HG03103 (cell line): ENCODE results near the gene MANBA.

Source experiments
- ATAC-seq: cut with Tn5 transposase; IDR thresholded peaks from one replicate; pipeline ENCODE4 v1.9.1; 2021; ENCODE audit warnings: low read depth; ENCODE audit not compliant: unreplicated experiment

Gene MANBA

DNA sequence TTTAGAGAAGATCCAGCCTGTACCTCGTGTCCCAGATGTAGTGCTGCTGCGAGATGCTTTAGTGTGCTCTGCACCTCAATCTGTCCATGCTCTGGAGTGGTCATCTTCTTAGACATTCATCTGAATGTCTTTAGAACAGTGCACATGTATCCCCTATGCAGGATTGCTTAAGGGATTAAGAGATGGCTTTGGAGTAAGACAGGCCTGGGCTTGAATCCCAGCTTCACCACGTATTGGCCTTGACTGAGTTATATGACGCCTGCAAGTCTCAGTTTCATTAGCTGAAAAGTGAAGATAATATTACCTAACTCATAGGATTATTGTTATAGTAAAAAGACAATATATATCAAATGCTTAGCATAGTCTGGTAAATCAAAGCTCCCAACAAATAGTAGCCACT lies 161.3 kb downstream of the MANBA start:
- peak; percentile 15 for ATAC-seq

DNA sequence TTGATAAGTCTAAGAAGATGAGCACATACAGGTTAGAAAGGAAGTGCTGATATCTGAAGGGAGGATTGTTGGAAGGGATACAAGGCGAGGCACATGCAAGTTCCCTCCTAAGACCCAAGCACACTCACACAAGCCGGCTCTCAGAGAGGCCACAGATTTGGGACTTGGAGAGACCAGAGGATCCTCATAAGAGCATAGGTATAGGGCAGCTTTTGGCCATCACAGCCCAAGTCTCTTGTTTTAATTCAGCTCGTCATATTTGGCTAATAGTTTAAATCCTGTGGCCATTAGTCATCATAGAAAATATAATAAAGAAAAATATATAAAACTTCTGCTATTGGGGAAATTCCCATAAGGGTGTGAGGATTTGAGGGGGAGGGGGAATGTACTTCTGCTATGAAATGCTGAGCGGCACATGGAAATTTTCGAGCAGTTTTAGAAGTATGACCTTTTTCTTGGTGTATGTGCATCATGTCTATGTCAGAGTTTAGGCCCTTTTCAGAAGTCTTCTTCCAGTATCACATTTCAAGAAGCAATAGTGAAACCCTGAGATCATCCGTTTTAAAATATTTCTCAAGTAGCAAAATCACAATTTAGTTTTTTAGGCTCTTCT lies 161.9 kb downstream of the MANBA start:
- ATAC-seq: peak; percentile 52

DNA sequence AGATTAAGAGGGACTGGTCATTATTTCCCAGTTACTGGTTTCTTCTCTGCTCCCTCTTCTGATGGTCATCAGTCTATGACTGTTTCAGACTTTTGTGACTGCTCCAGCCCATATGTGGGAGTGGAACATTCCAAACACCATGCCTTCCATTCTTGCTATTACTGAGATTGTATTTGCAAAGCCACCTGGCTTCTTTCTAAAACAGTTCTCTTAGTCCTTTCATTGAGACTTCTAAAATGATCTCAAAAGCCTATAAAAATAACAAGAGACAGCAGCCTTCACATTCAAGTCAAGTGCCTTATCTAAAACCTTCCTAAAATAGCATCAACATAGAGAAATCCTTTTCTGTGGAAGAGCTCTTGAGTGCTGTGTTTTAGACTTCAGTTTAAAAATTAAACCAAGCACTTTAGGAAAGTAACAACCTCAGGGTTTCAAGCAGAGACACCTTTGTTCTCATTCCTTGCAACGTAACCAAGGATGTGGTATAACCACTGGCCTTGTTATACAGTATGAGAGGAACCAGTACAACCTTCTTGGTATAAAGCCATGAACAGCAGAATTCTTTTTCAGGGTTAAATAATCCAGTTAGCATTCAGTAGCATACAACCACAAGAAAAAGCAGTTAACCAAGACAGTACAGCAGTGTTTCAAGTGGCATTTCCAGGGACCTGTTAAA lies 162.5 kb downstream of the MANBA start:
- ATAC-seq: peak; percentile 35

DNA sequence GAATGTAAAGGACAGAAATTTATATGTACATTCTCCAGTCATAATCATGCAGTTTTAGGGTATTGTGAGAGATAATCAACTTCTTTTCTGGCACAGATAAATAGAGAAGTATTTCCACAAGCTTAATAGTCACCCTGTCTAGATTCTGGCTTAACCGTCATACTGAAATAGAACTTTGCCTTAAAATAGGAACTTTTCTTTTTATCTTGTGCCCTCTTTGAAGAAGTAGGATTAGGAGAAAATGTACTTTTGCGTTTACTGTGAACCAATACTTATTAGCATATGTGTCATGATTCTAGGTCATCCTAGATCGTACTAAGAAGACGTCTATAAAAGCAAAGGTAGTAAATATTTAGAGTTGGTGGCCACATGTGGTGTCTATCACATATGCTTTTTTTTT lies 164.2 kb downstream of the MANBA start:
- ATAC-seq: no peak

DNA sequence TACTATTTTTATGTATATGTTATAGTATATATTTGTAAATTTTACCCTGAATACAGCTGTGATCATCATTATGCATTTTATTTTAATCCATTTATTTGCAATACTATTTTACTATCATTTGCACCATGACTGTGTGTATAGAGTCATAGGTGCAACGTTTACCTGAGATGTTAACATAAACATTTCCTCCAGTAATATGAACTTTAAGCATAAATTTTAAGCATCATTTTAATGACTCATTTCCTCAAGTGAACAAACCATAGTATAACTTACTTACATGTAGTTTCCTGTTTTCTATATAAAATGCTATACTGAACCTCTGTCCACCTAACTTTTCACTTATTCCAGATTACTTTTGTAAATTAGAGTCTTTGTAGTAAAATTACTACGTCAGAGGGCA lies 166.8 kb downstream of the MANBA start:
- ATAC-seq: no peak

DNA sequence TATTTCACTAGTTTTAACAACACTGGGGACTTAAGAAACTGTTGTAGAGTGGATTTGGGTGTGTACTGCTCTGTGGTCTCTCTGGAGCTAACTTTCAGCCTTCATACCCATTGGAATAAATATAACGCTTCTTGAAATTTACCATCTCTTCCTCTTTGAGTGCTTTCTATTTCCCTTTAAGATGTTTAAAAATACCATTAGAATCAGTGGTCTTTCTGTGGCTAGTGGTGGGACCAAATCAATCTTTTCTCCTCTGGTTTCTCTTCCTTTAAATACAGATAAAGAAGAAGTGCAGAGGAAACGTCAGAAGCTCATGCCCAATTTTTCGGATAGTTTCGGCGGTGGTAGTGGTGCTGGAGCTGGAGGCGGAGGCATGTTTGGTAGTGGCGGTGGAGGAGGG lies 167.6 kb downstream of the MANBA start:
- ATAC-seq: no peak

DNA sequence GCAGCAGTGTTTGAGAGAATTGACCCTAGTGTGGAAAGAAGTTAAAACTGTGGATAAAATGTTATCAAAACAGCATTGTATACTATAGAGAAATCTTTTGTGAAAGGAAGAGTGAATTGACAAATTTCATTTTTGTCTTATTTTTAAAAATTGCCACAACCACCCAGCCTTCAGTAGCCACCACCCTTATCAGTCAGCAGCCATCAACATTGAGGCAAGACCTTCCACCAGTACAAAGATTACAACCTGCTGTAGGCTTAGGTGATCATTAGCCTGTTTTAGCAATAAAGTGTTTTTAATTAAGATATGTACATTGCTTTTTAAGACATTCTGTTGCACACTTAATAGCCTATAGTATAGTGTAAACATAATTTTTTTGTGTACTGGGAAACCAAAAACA lies 168.5 kb downstream of the MANBA start:
- ATAC-seq: no peak

DNA sequence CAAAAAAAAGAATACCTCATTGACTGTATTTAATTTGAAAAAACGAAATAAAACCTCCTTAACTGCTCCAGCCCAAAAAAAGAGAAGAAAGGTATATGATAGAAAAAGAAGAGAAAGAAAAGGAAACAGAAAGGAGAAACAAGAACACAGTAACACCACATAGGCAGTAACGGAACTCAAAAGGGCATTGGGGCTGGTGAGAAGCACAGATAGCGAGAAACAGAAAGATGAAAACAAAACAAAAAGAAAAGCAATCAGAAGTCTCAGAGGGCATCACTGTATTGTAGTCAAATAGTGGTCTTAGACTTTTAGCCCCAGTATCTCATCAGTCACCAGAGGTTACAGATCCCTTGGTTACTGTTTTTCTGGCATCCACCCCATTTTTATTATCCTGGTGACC lies 171.0 kb downstream of the MANBA start:
- no peak for ATAC-seq

DNA sequence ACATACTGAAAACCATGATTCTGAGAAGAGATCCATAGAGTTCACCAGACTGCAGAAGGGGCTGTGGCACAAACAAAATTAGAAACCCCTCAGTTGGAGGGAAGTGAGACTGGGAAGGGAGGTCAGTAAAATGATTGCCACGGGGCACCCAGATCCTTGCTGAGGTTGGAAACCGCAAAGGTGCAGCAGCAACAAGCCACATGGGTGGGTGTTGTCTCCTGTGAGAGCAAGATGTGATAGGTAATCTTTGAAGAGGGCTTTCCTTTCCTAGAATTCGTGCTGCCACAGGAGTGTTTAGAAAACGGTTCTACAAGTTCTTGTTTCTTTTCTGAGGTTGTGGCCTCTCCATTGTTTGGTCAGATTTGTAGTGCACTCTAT lies 174.1 kb downstream of the MANBA start:
- peak; percentile 43 for ATAC-seq

DNA sequence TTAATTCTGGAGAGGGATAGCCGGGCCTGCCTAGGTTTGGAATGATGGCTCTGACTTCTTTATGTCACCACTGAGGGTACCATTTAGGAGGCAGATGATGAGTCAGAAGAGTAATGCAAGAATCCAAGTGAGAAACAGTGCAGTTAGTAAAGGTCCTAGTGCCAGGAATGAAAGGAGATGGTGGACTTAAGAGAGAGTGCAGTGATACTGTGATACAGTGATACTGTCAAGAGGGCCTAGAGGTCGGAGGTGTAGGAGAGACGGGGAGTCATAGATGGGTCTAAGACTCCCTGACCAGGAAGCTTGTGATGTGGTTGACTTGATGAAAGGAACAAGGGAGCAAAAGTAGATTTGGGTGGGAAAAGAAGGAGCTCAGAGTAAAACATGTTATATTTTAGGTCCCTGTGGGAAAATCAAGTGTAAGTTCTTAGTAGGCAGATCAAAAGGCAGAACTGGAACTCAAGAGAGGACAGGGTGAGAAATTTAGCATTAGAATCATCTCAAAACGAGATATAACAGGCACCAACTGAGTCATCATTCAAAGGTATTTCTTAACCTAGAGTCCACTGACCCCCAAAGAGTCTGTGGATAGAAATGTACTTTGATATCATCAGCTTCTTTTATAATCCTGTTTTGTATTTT lies 174.6 kb downstream of the MANBA start:
- peak; percentile 47 for ATAC-seq

DNA sequence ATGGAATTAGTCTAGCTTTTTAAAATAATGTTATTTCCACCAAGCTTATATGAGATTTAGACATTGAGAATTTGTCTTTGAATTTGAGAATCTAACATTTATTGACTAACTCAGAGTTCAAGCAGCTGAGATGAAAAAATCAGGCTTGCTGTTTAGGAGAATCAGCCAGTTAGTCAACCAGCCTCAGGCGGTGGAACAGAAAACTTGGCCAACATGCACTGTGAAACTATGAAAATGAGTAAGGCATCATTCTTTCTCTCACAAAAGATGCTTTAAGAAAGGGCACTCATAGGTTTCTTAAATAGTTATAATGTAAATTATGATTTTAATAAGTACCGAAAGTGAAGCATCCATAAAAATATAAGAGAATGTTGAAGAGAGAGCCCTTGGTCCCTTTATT lies 175.4 kb downstream of the MANBA start:
- ATAC-seq: no peak

DNA sequence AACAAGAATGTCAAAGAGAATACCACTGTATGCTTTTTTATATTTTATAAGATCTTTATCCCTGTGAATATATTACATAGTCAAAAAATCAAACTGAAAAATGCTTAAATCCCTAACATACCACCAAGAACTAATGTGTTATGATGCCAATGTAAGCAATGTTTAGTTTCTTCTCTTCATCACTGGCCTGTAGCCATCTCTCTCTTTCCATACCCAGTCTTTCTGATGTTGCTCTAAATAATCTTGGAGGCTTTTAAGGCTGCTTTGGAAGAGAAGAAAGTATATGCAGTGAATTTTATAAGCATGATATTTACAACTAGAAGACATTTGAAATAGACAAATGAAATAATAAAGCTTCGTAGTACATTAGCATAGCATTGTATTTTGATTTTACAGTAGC lies 176.7 kb downstream of the MANBA start:
- ATAC-seq: no peak
